Panc1 (cell line): Measurements from ENCODE around the gene THEM4.

Experiments
- TF ChIP-seq, protein P1 (sequence below): fragments of 450-650 bp; IDR thresholded peaks from 2 replicates; pipeline ENCODE4 v1.5.1; 2017; ENCODE audit warnings: mild to moderate bottlenecking
- TF ChIP-seq, protein P2 (sequence below), 2 experiments: IDR thresholded peaks; 2 replicates each; pipeline ENCODE4 v1.6.1; 2011 to 2012; ENCODE audit warnings: low read depth in 2 of 2, control low read depth in 1 of 2, low read length in 1 of 2, mild to moderate bottlenecking in 1 of 2, moderate library complexity in 1 of 2; ENCODE audit not compliant: insufficient read depth in 1 of 2

DNA sequence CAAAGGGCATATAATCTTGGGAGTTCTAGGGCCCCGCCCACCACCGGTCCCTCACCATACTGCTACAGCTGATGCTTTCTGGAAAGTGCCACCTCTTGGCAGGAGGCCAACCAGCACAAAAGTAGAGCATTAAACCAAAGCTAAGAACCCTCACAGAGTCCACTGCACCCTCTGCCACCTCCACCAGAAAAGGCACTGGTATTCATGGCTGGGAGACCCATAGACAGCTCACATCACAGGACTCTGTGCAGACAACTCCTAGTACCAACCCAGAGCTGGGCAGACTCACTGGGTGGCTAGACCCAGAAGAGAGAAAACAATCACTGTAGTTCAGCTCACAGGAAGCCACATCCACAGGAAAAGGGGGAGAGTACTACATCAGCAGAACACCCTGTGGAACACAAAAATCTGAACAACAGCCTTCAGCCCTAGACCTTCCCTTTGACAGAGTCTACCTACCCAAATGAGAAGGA lies 10.8 kb downstream of the THEM4 start:
- TF ChIP-seq, protein P1, sequence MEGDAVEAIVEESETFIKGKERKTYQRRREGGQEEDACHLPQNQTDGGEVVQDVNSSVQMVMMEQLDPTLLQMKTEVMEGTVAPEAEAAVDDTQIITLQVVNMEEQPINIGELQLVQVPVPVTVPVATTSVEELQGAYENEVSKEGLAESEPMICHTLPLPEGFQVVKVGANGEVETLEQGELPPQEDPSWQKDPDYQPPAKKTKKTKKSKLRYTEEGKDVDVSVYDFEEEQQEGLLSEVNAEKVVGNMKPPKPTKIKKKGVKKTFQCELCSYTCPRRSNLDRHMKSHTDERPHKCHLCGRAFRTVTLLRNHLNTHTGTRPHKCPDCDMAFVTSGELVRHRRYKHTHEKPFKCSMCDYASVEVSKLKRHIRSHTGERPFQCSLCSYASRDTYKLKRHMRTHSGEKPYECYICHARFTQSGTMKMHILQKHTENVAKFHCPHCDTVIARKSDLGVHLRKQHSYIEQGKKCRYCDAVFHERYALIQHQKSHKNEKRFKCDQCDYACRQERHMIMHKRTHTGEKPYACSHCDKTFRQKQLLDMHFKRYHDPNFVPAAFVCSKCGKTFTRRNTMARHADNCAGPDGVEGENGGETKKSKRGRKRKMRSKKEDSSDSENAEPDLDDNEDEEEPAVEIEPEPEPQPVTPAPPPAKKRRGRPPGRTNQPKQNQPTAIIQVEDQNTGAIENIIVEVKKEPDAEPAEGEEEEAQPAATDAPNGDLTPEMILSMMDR = no peak
- TF ChIP-seq, protein P2, sequence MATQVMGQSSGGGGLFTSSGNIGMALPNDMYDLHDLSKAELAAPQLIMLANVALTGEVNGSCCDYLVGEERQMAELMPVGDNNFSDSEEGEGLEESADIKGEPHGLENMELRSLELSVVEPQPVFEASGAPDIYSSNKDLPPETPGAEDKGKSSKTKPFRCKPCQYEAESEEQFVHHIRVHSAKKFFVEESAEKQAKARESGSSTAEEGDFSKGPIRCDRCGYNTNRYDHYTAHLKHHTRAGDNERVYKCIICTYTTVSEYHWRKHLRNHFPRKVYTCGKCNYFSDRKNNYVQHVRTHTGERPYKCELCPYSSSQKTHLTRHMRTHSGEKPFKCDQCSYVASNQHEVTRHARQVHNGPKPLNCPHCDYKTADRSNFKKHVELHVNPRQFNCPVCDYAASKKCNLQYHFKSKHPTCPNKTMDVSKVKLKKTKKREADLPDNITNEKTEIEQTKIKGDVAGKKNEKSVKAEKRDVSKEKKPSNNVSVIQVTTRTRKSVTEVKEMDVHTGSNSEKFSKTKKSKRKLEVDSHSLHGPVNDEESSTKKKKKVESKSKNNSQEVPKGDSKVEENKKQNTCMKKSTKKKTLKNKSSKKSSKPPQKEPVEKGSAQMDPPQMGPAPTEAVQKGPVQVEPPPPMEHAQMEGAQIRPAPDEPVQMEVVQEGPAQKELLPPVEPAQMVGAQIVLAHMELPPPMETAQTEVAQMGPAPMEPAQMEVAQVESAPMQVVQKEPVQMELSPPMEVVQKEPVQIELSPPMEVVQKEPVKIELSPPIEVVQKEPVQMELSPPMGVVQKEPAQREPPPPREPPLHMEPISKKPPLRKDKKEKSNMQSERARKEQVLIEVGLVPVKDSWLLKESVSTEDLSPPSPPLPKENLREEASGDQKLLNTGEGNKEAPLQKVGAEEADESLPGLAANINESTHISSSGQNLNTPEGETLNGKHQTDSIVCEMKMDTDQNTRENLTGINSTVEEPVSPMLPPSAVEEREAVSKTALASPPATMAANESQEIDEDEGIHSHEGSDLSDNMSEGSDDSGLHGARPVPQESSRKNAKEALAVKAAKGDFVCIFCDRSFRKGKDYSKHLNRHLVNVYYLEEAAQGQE (IDR thresholded peaks at IDR 0.05; ENCODE audit: insufficient read depth in 1 of 2, low read depth in 2 of 2, low read length in 1 of 2) = no peak
